Left ventricle myocardium inferior (tissue), 1 donor: ENCODE data around the gene UBE3B. TPM values are rescaled to one million over a fixed set of nuclear protein-coding genes. Genes with fewer than 3 reads are reported as not detected.

ENCODE experiments used
- DNase-seq: peaks from one replicate; pipeline ENCODE4 v3.0.0-alpha.2; 2020
- H3K27ac ChIP-seq: fragments of 200-600 bp; replicated peaks from 2 replicates; pipeline ENCODE4 v1.8.0; 2021
- H3K27me3 ChIP-seq: fragments of 200-600 bp; 2 replicates; pipeline ENCODE4 v1.8.0; 2021; ENCODE audit warnings: low read depth
- H3K36me3 ChIP-seq: fragments of 200-600 bp; 2 replicates; pipeline ENCODE4 v1.8.0; 2021
- H3K4me1 ChIP-seq: fragments of 200-600 bp; 2 replicates; pipeline ENCODE4 v1.8.0; 2021
- H3K4me3 ChIP-seq: fragments of 200-600 bp; 2 replicates; pipeline ENCODE4 v1.8.0; 2021; ENCODE audit warnings: mild to moderate bottlenecking, moderate library complexity
- H3K9me3 ChIP-seq: fragments of 200-600 bp; replicated peaks from 2 replicates; pipeline ENCODE4 v1.8.0; 2021
- intact Hi-C: fragments of 100-400 bp; cut with micrococcal nuclease; formaldehyde crosslinking; loops from one replicate; pipeline ENCODE4 v1.11.0; 2022
- total RNA-seq: library from RNA; stranded (reverse); fragmentation: NEBNext Ultra II Directional; extraction: Animal tissue kit (Norgen Biotek cat#: 25700); gene quantifications from one replicate; pipeline ENCODE4 v1.2.1, GENCODE V29; 2021
- TF ChIP-seq, protein P1 (sequence below): fragments of 200-600 bp; IDR thresholded peaks from 2 replicates; pipeline ENCODE4 v1.8.0; 2021; ENCODE audit warnings: antibody characterized with exemption, mild to moderate bottlenecking, borderline replicate concordance
- donor health status: DM: no; HTN: yes; CAD: no; lungs with severe emphysema.

The UBE3B gene
- total RNA-seq, 1 donor from 2014 or later = 56.0 TPM

DNA sequence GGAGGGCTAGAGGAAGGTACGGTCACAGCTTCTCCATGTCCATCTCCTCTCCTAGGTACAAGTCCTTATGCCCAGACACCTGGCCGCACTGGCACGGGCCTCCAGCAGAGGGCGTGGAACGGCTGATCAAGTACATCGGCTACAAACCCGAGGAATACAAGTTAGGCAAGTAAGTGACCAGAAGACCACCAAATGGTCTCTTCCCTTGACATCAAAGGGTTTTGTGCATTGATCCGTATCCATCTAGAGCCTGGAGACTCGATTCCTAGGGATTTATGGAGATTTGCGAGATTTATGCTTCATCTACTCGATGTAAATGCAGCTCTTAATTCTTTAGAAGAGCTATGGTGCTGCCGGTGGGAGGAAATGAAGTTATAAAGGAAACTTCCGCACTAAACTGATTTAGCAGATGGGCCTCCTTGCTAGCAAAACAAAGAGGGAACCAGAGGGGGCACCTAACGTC lies 44.6 kb upstream of the UBE3B start:
- Histone ChIP-seq H3K4me3 (no peak overlapping the region), H3K27ac (peak overlapping the region; percentile 57), H3K4me1 (peaks cover 14% of the 10 kb centered on the region), H3K9me3 (no peaks in the 10 kb centered on the region), H3K27me3 (no peaks in the 10 kb centered on the region), H3K36me3 (no peaks in the 10 kb centered on the region)
- TF ChIP-seq, protein P1, sequence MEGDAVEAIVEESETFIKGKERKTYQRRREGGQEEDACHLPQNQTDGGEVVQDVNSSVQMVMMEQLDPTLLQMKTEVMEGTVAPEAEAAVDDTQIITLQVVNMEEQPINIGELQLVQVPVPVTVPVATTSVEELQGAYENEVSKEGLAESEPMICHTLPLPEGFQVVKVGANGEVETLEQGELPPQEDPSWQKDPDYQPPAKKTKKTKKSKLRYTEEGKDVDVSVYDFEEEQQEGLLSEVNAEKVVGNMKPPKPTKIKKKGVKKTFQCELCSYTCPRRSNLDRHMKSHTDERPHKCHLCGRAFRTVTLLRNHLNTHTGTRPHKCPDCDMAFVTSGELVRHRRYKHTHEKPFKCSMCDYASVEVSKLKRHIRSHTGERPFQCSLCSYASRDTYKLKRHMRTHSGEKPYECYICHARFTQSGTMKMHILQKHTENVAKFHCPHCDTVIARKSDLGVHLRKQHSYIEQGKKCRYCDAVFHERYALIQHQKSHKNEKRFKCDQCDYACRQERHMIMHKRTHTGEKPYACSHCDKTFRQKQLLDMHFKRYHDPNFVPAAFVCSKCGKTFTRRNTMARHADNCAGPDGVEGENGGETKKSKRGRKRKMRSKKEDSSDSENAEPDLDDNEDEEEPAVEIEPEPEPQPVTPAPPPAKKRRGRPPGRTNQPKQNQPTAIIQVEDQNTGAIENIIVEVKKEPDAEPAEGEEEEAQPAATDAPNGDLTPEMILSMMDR = peak; percentile 87
- peak; percentile 84 for DNase-seq
- intact Hi-C loops = no loop called here

DNA sequence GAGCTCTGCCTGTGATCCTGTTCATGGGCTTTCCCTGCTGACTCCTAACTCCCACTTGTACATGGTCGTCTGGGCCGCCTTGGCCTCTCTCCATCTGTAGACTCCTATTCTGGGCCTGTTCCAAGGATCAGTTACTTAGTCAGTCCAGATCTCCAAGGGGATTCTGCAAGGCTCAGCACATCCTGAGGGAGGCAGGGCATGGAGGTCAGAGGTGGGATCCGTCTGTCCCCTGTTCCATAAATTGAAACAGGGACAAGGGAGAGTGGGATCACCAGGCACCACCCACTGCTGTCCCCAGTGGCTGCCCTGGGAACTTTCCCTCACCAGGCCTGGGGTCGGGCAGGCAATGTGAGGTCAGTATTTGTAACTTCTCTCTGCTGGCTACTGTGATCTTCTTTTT lies 43.8 kb upstream of the UBE3B start:
- H3K9me3 ChIP-seq = no peaks in the 10 kb centered on the region
- peak; percentile 28 for DNase-seq
- no peaks in the 10 kb centered on the region for H3K36me3 ChIP-seq
- no peak overlapping the region for H3K4me3 ChIP-seq
- peaks cover 14% of the 10 kb centered on the region for H3K4me1 ChIP-seq
- intact Hi-C loops = no loop called here
- TF ChIP-seq, protein P1 = peak; percentile 48
- peak overlapping the region; percentile 57 for H3K27ac ChIP-seq
- H3K27me3 ChIP-seq = no peaks in the 10 kb centered on the region

DNA sequence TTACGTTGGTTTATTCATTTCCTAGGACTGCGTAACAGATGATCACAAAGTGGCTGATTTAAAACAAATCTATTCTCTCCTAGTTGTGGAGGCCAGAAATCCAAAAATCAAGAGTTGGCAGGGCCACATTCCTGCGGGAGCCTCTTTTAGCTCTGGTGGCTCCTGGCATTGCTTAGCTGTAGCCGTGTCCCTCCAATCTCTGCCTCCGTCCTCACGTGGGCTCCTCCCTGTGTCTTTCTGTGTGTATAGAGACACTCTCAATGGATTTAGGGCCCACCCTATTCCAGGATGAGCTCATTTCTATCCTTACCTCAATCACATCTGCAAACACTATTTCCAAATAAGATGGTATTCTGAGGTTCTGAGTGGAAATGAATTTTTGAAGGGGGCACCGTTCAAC lies 42.9 kb upstream of the UBE3B start:
- no peaks in the 10 kb centered on the region for H3K9me3 ChIP-seq
- no peaks in the 10 kb centered on the region for H3K36me3 ChIP-seq
- H3K27ac ChIP-seq = no peak overlapping the region
- H3K4me3 ChIP-seq = no peak overlapping the region
- intact Hi-C loops = no loop called here
- peaks cover 14% of the 10 kb centered on the region for H3K4me1 ChIP-seq
- no peak for DNase-seq
- TF ChIP-seq, protein P1 = no peak
- H3K27me3 ChIP-seq = no peaks in the 10 kb centered on the region

DNA sequence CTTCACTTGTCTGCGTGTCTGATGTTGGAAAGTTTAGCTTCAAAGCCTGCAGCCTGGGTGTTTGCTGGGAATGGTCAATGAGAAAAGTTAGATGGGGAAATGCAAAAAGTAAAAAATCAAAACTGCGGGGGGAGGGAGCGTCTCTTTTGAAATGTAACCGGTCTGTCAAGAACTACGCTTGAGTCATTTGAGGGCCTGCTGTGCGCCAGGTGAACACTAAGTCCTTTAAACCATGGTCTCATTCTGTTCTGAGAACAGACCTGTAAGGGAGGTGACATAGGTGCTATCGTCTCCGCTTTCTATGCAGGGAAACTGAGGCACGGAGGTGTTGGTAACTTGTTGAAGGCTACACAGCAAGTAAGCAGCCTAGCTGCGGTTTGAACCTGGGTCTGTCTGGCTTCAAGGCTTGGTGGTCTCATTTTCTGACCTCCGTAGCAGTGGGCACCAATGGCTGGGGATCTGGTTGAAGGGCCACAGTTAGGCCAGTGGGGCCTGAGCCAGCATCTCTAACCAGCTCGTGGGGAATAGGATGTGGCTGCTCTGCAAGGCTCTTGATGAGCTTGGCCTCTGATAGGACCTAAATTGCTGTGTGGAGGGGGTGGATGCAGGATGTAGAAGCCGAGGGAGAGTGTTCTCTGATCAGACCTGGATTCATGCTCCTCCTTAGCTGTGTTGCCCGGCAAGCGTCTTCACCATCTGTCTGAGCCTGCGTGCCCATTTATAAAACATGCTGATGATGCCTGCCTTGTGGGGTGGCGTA lies 41.8 kb upstream of the UBE3B start:
- H3K27me3 ChIP-seq = no peaks in the 10 kb centered on the region
- no peaks in the 10 kb centered on the region for H3K36me3 ChIP-seq
- TF ChIP-seq, protein P1 = no peak
- H3K27ac ChIP-seq = no peak overlapping the region
- no peaks in the 10 kb centered on the region for H3K9me3 ChIP-seq
- peaks cover 14% of the 10 kb centered on the region for H3K4me1 ChIP-seq
- DNase-seq = no peak
- no peak overlapping the region for H3K4me3 ChIP-seq
- intact Hi-C loops = no loop called here

DNA sequence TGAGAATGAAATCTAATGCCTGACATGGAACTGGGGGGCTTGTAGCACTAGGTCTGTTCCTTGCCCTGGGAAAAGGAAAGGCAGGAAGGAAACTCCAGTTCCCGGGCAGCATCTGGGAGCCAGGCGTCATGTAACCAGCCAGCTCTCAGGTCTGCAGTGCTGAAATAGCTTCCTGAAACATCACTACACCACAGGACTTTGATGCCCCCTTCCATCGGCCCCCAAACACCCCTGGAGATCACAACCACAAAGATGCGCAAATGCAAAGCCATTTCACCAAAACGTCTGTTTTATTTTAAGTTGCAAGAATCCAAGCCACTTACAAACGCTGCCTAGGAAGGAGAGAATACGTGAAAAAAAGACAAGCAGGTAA lies 41.3 kb upstream of the UBE3B start:
- no peak for DNase-seq
- TF ChIP-seq, protein P1 = no peak
- intact Hi-C loops = no loop called here
- H3K27me3 ChIP-seq = no peaks in the 10 kb centered on the region
- no peak overlapping the region for H3K27ac ChIP-seq
- peaks cover 19% of the 10 kb centered on the region for H3K4me1 ChIP-seq
- no peaks in the 10 kb centered on the region for H3K9me3 ChIP-seq
- no peak overlapping the region for H3K4me3 ChIP-seq
- H3K36me3 ChIP-seq = no peaks in the 10 kb centered on the region
